ENCODE measurements around the gene MICAL2.

Gene MICAL2

GRCh38 chr11:12123799-12124198 lies 13.4 kb downstream of the MICAL2 start:
- Histone ChIP-seq H3K9ac (ENCODE audit: low read depth, low read length) (no peak overlapping the region), H3K36me3 (ENCODE audit: insufficient read depth, low read depth, low read length) (no peaks in the 10 kb centered on the region), H3K4me1 (ENCODE audit: insufficient read depth, low read length) (no peaks in the 10 kb centered on the region), H3K27me3 (ENCODE audit: insufficient read depth, low read length) (no peaks in the 10 kb centered on the region), H3K27ac (ENCODE audit: low read length) (no peak overlapping the region), H3K9me3 (ENCODE audit: insufficient read depth, low read depth, low read length) (no peaks in the 10 kb centered on the region), H3K4me3 (ENCODE audit: low read length) (no peak overlapping the region)

GRCh38 chr11:12124306-12124705 lies 13.9 kb downstream of the MICAL2 start:
- no peaks in the 10 kb centered on the region for H3K9me3 ChIP-seq (ENCODE audit: insufficient read depth, low read depth, low read length)
- H3K36me3 ChIP-seq (ENCODE audit: insufficient read depth, low read depth, low read length) = no peaks in the 10 kb centered on the region
- H3K9ac ChIP-seq (ENCODE audit: low read depth, low read length) = no peak overlapping the region
- no peak overlapping the region for H3K4me3 ChIP-seq (ENCODE audit: low read length)
- H3K27me3 ChIP-seq (ENCODE audit: insufficient read depth, low read length) = no peaks in the 10 kb centered on the region
- no peaks in the 10 kb centered on the region for H3K4me1 ChIP-seq (ENCODE audit: insufficient read depth, low read length)
- no peak overlapping the region for H3K27ac ChIP-seq (ENCODE audit: low read length)

- Histone ChIP-seq H3K27ac (ENCODE audit: low read length) (no peak overlapping the region), H3K4me3 (ENCODE audit: low read length) (no peak overlapping the region), H3K36me3 (ENCODE audit: insufficient read depth, low read depth, low read length) (no peaks in the 10 kb centered on the region), H3K4me1 (ENCODE audit: insufficient read depth, low read length) (no peaks in the 10 kb centered on the region), H3K9me3 (ENCODE audit: insufficient read depth, low read depth, low read length) (no peaks in the 10 kb centered on the region), H3K27me3 (ENCODE audit: insufficient read depth, low read length) (no peaks in the 10 kb centered on the region), H3K9ac (ENCODE audit: low read depth, low read length) (no peak overlapping the region)
Measured at GRCh38 chr11:12125609-12126149, 15.3 kb downstream of the MICAL2 start.

GRCh38 chr11:12126344-12127019 lies 16.1 kb downstream of the MICAL2 start:
- no peaks in the 10 kb centered on the region for H3K4me1 ChIP-seq (ENCODE audit: insufficient read depth, low read length)
- H3K27ac ChIP-seq (ENCODE audit: low read length) = no peak overlapping the region
- H3K9ac ChIP-seq (ENCODE audit: low read depth, low read length) = no peak overlapping the region
- no peak overlapping the region for H3K4me3 ChIP-seq (ENCODE audit: low read length)
- H3K36me3 ChIP-seq (ENCODE audit: insufficient read depth, low read depth, low read length) = no peaks in the 10 kb centered on the region
- H3K27me3 ChIP-seq (ENCODE audit: insufficient read depth, low read length) = no peaks in the 10 kb centered on the region
- no peaks in the 10 kb centered on the region for H3K9me3 ChIP-seq (ENCODE audit: insufficient read depth, low read depth, low read length)

- H3K4me1 ChIP-seq (ENCODE audit: insufficient read depth, low read length) = no peaks in the 10 kb centered on the region
Measured at GRCh38 chr11:12127206-12127898, 17.0 kb downstream of the MICAL2 start.

GRCh38 chr11:12128301-12128751 lies 17.9 kb downstream of the MICAL2 start:
- Histone ChIP-seq H3K4me1 (ENCODE audit: insufficient read depth, low read length) (no peaks in the 10 kb centered on the region), H3K27ac (ENCODE audit: low read length) (no peak overlapping the region), H3K9me3 (ENCODE audit: insufficient read depth, low read depth, low read length) (no peaks in the 10 kb centered on the region), H3K27me3 (ENCODE audit: insufficient read depth, low read length) (no peaks in the 10 kb centered on the region), H3K9ac (ENCODE audit: low read depth, low read length) (no peak overlapping the region), H3K4me3 (ENCODE audit: low read length) (no peak overlapping the region), H3K36me3 (ENCODE audit: insufficient read depth, low read depth, low read length) (no peaks in the 10 kb centered on the region)

More at GRCh38 chr11:12127206-12127898, 17.0 kb downstream of the MICAL2 start:
- no peaks in the 10 kb centered on the region for H3K9me3 ChIP-seq (ENCODE audit: insufficient read depth, low read depth, low read length)
- H3K27me3 ChIP-seq (ENCODE audit: insufficient read depth, low read length) = no peaks in the 10 kb centered on the region
- no peak overlapping the region for H3K4me3 ChIP-seq (ENCODE audit: low read length)
- no peaks in the 10 kb centered on the region for H3K36me3 ChIP-seq (ENCODE audit: insufficient read depth, low read depth, low read length)
- H3K27ac ChIP-seq (ENCODE audit: low read length) = no peak overlapping the region
- no peak overlapping the region for H3K9ac ChIP-seq (ENCODE audit: low read depth, low read length)

- H3K9me3 ChIP-seq (ENCODE audit: insufficient read depth, low read depth, low read length) = no peaks in the 10 kb centered on the region
- no peak overlapping the region for H3K4me3 ChIP-seq (ENCODE audit: low read length)
- no peak overlapping the region for H3K9ac ChIP-seq (ENCODE audit: low read depth, low read length)
- H3K36me3 ChIP-seq (ENCODE audit: insufficient read depth, low read depth, low read length) = no peaks in the 10 kb centered on the region
- H3K27me3 ChIP-seq (ENCODE audit: insufficient read depth, low read length) = no peaks in the 10 kb centered on the region
- no peaks in the 10 kb centered on the region for H3K4me1 ChIP-seq (ENCODE audit: insufficient read depth, low read length)
- no peak overlapping the region for H3K27ac ChIP-seq (ENCODE audit: low read length)
Measured at GRCh38 chr11:12129227-12129626, 18.8 kb downstream of the MICAL2 start.

- Histone ChIP-seq H3K4me1 (ENCODE audit: insufficient read depth, low read length) (no peaks in the 10 kb centered on the region), H3K27ac (ENCODE audit: low read length) (no peak overlapping the region), H3K9me3 (ENCODE audit: insufficient read depth, low read depth, low read length) (no peaks in the 10 kb centered on the region), H3K4me3 (ENCODE audit: low read length) (no peak overlapping the region), H3K9ac (ENCODE audit: low read depth, low read length) (no peak overlapping the region), H3K36me3 (ENCODE audit: insufficient read depth, low read depth, low read length) (no peaks in the 10 kb centered on the region), H3K27me3 (ENCODE audit: insufficient read depth, low read length) (no peaks in the 10 kb centered on the region)
Measured at GRCh38 chr11:12130180-12130980, 20.0 kb downstream of the MICAL2 start.

- Histone ChIP-seq H3K4me1 (ENCODE audit: insufficient read depth, low read length) (no peaks in the 10 kb centered on the region), H3K9ac (ENCODE audit: low read depth, low read length) (no peak overlapping the region), H3K27me3 (ENCODE audit: insufficient read depth, low read length) (no peaks in the 10 kb centered on the region), H3K27ac (ENCODE audit: low read length) (no peak overlapping the region), H3K9me3 (ENCODE audit: insufficient read depth, low read depth, low read length) (no peaks in the 10 kb centered on the region), H3K4me3 (ENCODE audit: low read length) (no peak overlapping the region), H3K36me3 (ENCODE audit: insufficient read depth, low read depth, low read length) (no peaks in the 10 kb centered on the region)
Measured at GRCh38 chr11:12131943-12132789, 21.8 kb downstream of the MICAL2 start.

- no peaks in the 10 kb centered on the region for H3K27me3 ChIP-seq (ENCODE audit: insufficient read depth, low read length)
- H3K9ac ChIP-seq (ENCODE audit: low read depth, low read length) = no peak overlapping the region
- no peak overlapping the region for H3K4me3 ChIP-seq (ENCODE audit: low read length)
- H3K36me3 ChIP-seq (ENCODE audit: insufficient read depth, low read depth, low read length) = no peaks in the 10 kb centered on the region
- H3K27ac ChIP-seq (ENCODE audit: low read length) = no peak overlapping the region
- H3K9me3 ChIP-seq (ENCODE audit: insufficient read depth, low read depth, low read length) = no peaks in the 10 kb centered on the region
- H3K4me1 ChIP-seq (ENCODE audit: insufficient read depth, low read length) = no peaks in the 10 kb centered on the region
Measured at GRCh38 chr11:12132790-12133145, 22.4 kb downstream of the MICAL2 start.
